Measurements from ENCODE around the gene TSHR. TPM values are rescaled to one million over a fixed set of nuclear protein-coding genes. Genes with fewer than 3 reads are reported as not detected.
A peak's percentile ranks its signal among the peaks of the same experiment; 100 is the strongest.

Gene TSHR
- total RNA-seq, 3 donors from 2014 or later (not counting 1 experiment from before 2014, with no cell fraction given): 0.80 TPM; not detected in 2

DNA sequence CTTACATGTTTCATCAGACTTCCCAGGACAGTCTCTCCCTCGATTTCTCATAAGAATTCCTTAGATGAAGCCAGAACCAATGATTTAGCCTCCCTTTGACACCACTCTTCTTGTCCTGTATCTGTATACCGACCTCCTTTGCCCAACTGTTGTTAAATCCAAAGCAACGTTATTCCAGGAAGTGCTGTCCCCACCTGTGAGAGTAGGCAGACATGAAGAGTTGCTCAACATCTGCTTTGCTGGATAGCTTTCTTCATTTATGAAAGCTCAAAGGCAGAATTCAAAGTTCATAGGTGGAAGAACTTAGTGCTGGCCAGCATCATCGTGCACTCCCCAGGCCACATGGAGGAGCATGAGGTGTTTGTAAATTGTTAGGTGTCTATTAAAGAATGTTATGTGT is 209.8 kb downstream of the TSHR start:
- Mint-ChIP-seq H3K27ac (no peak overlapping the region), H3K27me3 (ENCODE audit: low read depth in 2 of 2) (no peaks in the 10 kb centered on the region), H3K36me3 (no peaks in the 10 kb centered on the region), H3K9me3 (no peaks in the 10 kb centered on the region), H3K4me1 (peaks cover 9 to 16% of the 10 kb centered on the region in 2 donors), H3K4me3 (no peak overlapping the region)
- intact Hi-C loops (cut with micrococcal nuclease): no loop called here
- H3K9me3 ChIP-seq (ENCODE audit: control insufficient read depth, insufficient read depth, low read length): no peaks in the 10 kb centered on the region
- no peaks in the 10 kb centered on the region for H3K27me3 ChIP-seq (ENCODE audit: control insufficient read depth, insufficient read depth, low read length)
- H3K4me1 ChIP-seq (ENCODE audit: control insufficient read depth, insufficient read depth, low read length): peaks cover 8% of the 10 kb centered on the region
- TF ChIP-seq, protein P1, sequence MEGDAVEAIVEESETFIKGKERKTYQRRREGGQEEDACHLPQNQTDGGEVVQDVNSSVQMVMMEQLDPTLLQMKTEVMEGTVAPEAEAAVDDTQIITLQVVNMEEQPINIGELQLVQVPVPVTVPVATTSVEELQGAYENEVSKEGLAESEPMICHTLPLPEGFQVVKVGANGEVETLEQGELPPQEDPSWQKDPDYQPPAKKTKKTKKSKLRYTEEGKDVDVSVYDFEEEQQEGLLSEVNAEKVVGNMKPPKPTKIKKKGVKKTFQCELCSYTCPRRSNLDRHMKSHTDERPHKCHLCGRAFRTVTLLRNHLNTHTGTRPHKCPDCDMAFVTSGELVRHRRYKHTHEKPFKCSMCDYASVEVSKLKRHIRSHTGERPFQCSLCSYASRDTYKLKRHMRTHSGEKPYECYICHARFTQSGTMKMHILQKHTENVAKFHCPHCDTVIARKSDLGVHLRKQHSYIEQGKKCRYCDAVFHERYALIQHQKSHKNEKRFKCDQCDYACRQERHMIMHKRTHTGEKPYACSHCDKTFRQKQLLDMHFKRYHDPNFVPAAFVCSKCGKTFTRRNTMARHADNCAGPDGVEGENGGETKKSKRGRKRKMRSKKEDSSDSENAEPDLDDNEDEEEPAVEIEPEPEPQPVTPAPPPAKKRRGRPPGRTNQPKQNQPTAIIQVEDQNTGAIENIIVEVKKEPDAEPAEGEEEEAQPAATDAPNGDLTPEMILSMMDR (IDR thresholded peaks at IDR 0.05): no peak
- H3K4me3 ChIP-seq (ENCODE audit: low read length): no peak overlapping the region
- H3K36me3 ChIP-seq (ENCODE audit: control insufficient read depth, insufficient read depth, low read length): no peaks in the 10 kb centered on the region
- ATAC-seq (no peak), DNase-seq (no peak)
- 74% methylated on average over 4 of the region's 4 CpGs for WGBS (ENCODE audit: insufficient coverage)
- no peak overlapping the region for H3K27ac ChIP-seq (ENCODE audit: low read length)

DNA sequence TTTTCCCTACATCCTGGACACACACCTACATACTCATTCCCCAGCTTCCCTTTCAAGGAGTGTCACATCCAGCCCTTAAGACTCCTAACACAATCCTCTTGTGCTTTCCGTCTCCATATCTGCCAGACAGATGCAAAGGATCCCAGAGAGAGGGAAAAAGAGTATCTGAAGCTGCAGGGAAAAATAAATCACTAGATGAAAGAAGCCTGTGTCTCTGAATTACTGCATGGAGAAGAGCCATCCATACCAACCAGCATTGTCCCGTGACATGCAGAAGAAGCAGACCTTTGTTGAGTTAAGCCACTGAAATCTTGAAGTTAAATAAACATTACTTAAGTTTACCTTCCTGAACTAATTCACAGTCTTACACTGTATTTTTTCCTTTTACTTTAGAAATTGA is 210.7 kb downstream of the TSHR start:
- 93% methylated on average over 1 of the region's 2 CpGs for WGBS (ENCODE audit: insufficient coverage)
- TF ChIP-seq, protein P1 (IDR thresholded peaks at IDR 0.05): no peak
- no peaks in the 10 kb centered on the region for H3K27me3 Mint-ChIP-seq (ENCODE audit: low read depth in 2 of 2)
- H3K4me1 Mint-ChIP-seq: peaks cover 18 to 24% of the 10 kb centered on the region in 2 donors
- H3K36me3 ChIP-seq (ENCODE audit: control insufficient read depth, insufficient read depth, low read length): no peaks in the 10 kb centered on the region
- no peak overlapping the region for H3K4me3 Mint-ChIP-seq
- no peak for DNase-seq
- intact Hi-C loops (cut with micrococcal nuclease): no loop called here
- no peaks in the 10 kb centered on the region for H3K9me3 ChIP-seq (ENCODE audit: control insufficient read depth, insufficient read depth, low read length)
- H3K9me3 Mint-ChIP-seq: no peaks in the 10 kb centered on the region
- ATAC-seq: no peak
- H3K27ac Mint-ChIP-seq: no peak overlapping the region
- H3K4me1 ChIP-seq (ENCODE audit: control insufficient read depth, insufficient read depth, low read length): peaks cover 8% of the 10 kb centered on the region
- H3K27ac ChIP-seq (ENCODE audit: low read length): no peak overlapping the region
- H3K27me3 ChIP-seq (ENCODE audit: control insufficient read depth, insufficient read depth, low read length): no peaks in the 10 kb centered on the region
- no peaks in the 10 kb centered on the region for H3K36me3 Mint-ChIP-seq
- H3K4me3 ChIP-seq (ENCODE audit: low read length): no peak overlapping the region

DNA sequence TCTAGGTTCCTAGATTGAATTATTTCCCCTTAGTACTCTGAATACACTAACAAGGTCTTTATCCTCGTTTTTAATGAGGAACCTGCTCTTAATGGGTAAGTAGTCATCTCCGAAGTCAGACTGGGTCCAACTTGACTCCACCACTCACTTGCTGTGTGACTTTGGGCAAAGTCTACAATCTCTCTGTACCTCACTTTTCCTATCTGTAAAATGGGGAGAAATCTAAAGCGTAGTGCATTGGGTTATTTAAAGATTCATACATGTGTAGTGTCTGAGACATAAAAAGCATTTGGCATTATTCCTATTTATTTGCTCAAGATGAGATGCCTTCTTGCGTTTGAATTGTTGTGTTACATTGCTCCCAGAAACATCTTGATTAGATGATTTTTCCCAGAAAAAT is 213.8 kb downstream of the TSHR start:
- DNase-seq (no peak), ATAC-seq (no peak)
- H3K4me1 ChIP-seq (ENCODE audit: control insufficient read depth, insufficient read depth, low read length): peaks cover 8% of the 10 kb centered on the region
- Mint-ChIP-seq H3K36me3 (no peaks in the 10 kb centered on the region), H3K4me1 (peaks cover 18 to 24% of the 10 kb centered on the region in 2 donors), H3K9me3 (no peaks in the 10 kb centered on the region), H3K27ac (peak overlapping the region; percentile 91 to 96), H3K27me3 (ENCODE audit: low read depth in 2 of 2) (no peaks in the 10 kb centered on the region), H3K4me3 (peak overlapping the region; percentile 91)
- no peaks in the 10 kb centered on the region for H3K27me3 ChIP-seq (ENCODE audit: control insufficient read depth, insufficient read depth, low read length)
- no peaks in the 10 kb centered on the region for H3K36me3 ChIP-seq (ENCODE audit: control insufficient read depth, insufficient read depth, low read length)
- TF ChIP-seq, protein P1 (IDR thresholded peaks at IDR 0.05): no peak
- H3K4me3 ChIP-seq (ENCODE audit: low read length): no peak overlapping the region
- no peaks in the 10 kb centered on the region for H3K9me3 ChIP-seq (ENCODE audit: control insufficient read depth, insufficient read depth, low read length)
- WGBS (ENCODE audit: insufficient coverage): 56% methylated on average over 4 of the region's 4 CpGs
- H3K27ac ChIP-seq (ENCODE audit: low read length): peak overlapping the region; percentile 76
- intact Hi-C loops (cut with micrococcal nuclease): no loop called here

DNA sequence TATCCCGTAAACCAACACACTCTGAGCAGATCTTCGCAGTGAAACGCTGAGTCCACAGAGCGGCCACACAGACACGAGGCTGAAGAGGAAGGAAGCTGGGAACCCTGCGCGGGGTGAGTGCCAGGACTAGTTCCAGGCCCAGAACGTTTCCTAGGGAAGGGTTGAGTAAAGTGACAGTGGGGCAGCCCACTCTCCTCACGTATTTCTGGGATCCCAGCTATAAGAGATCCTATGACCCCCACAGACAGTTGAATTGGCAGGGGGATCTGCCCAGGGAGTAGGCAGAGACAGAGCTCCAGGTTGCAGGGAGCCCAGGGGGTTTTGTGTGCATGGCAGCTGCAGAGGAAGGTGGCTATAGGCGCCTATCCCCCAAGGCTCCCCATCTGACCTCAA is 214.3 kb downstream of the TSHR start:
- Mint-ChIP-seq H3K4me3 (peak overlapping the region; percentile 91), H3K9me3 (no peaks in the 10 kb centered on the region), H3K4me1 (peaks cover 18 to 24% of the 10 kb centered on the region in 2 donors), H3K27ac (peak overlapping the region; percentile 91 to 96), H3K27me3 (ENCODE audit: low read depth in 2 of 2) (no peaks in the 10 kb centered on the region), H3K36me3 (no peaks in the 10 kb centered on the region)
- peaks cover 8% of the 10 kb centered on the region for H3K4me1 ChIP-seq (ENCODE audit: control insufficient read depth, insufficient read depth, low read length)
- DNase-seq: peak in 1 of 2 donors; percentile 44
- intact Hi-C loops (cut with micrococcal nuclease): loop anchor here (1.0 to 2.0 kb wide), 4 partner anchors 50 to 363 kb away; partner anchors contain the start of genes SEL1L and TSHR
- no peaks in the 10 kb centered on the region for H3K27me3 ChIP-seq (ENCODE audit: control insufficient read depth, insufficient read depth, low read length)
- TF ChIP-seq, protein P1 (IDR thresholded peaks at IDR 0.05): no peak
- peak overlapping the region; percentile 54 for H3K4me3 ChIP-seq (ENCODE audit: low read length)
- H3K27ac ChIP-seq (ENCODE audit: low read length): peak overlapping the region; percentile 76
- ATAC-seq: peak; percentile 8
- no peaks in the 10 kb centered on the region for H3K9me3 ChIP-seq (ENCODE audit: control insufficient read depth, insufficient read depth, low read length)
- 5% methylated on average over 10 of the region's 10 CpGs for WGBS (ENCODE audit: insufficient coverage)
- no peaks in the 10 kb centered on the region for H3K36me3 ChIP-seq (ENCODE audit: control insufficient read depth, insufficient read depth, low read length)
